NCI-H446 treated with DMSO at 0.1 percent for 48 hours (cell line): Measurements from ENCODE around the gene THBD.

Source experiments
- DNase-seq: peaks from one replicate; lab custom pipeline; 2025; lab: John Stamatoyannopoulos, UW

THBD gene

DNA sequence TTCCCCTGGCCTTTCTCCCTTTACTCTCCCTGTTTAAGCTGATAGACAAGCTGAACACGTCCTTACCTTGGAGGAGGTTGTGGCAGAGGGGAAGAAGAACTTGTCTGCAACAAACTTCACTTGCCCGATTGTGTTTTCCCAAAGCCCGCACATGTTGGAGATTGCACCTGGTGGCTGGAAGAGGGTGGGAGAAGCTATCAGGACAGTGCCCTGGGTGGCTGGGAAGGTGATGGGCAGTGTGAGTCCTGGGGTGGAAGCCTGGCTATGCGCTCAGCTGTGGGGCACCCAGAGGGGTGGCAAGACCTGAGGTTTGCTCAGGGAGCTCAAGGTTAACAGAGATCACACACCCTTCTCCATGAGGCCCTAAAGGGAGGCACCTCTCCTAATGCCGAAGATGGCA lies 39.4 kb downstream of the THBD start:
- DNase-seq: no peak

DNA sequence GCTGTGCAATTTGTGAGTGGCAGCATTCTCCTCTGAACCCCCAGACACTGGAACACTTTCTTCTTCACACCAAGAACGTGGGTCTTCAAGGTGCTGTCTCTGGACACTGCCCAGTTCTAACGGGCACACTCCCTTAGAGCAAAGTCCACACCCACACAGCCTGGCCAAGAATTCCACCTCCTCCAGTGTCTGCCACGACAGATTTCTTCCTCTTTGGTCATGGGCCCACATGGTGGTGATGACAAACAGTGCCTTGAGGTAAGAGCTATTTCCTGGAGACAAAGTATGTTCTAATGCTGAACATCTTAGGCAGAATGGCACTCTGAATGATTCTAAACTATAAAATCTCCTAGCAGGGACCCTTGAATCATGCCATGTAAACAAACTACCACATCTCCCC lies 39.8 kb downstream of the THBD start:
- DNase-seq: no peak

- no peak for DNase-seq
Observed at GRCh38 chr20:23008667-23009066, 40.8 kb downstream of the THBD start.

GRCh38 chr20:23007886-23008655 lies 41.4 kb downstream of the THBD start:
- DNase-seq: no peak

DNA sequence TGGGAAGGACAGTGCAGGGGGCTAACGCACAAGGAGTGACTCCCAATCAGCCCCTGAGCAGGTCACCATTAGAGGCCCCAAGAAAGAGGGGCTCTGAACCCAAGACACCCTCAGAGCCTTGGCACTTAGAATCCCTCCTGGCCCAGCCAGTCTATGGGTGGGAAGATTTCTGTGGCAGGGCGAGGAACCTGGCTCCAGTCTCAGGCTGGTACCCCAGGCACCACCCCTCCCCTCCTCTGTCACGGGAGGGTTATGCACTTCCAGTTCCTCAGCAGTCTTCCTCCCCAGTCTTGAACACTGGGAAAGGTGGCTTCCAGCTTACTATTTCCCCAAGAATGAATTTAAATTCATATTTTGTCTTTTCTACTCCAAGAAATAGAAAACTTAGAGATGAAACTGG lies 42.0 kb downstream of the THBD start:
- DNase-seq: no peak

DNA sequence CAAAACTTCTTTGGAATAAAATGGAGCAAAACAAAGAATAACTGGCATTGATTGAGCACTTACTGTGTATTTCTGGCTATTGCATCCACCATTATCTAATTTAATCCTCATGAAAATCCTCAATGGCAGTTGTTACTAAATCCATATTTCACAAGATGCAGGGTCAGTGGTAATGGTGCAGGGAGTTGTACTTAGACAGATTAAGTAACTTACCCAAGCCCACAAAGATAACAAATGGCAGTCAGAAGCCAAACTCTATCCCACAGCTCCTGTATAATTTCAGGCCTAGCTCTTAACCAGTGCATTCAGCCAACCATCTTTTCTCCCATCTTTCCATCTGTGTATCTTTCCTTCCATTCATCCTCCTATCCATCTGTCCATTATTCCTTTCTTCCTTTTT lies 43.7 kb downstream of the THBD start:
- no peak for DNase-seq

DNA sequence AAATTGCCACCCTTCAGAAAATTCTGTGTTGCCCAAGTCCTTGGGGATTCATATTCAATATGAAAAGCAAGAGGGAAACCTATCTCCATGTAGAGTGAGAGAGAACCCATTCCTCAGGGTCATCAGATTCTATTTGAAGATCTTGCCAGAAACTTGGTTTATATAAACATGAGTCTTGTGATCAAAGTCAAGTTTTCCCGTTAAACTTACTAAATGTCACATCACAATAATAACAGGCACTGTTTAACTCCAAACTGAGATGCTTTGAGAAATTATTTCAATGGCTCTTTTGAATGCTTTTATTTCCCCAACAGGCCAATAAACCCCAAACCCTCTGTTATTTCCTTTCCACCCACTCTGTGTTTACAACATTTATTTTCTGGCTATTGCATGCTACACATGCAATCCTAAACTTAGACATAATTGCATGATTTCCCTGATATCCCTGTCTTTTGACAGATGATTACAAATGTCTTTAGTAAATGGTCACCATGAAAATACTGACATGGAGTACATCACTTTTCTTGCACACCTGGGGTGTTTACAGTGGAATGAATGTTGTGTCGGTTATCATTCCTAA lies 45.5 kb downstream of the THBD start:
- no peak for DNase-seq

- DNase-seq: no peak
Observed at GRCh38 chr20:23003077-23003635, 46.3 kb downstream of the THBD start.

DNA sequence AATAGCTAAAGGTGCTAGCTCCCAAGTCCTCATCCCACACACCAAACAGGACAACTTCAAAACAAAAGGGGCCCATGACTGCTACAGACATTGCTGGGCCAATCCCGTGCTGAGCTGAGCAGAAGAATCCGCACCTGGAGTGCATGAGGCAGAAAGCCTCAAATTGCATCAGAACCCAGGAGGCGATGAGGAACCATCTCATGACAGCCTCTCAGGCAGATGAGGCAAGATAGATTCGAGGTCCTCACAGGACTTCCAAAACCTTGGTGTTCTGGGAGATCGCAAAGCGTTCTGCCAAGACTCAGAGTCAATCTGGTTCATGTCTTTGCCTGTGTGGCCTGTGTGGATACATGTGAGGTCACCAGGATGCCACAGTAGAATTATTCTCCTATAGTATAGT lies 47.2 kb downstream of the THBD start:
- no peak for DNase-seq

GRCh38 chr20:23000232-23000947 lies 49.1 kb downstream of the THBD start:
- no peak for DNase-seq

DNA sequence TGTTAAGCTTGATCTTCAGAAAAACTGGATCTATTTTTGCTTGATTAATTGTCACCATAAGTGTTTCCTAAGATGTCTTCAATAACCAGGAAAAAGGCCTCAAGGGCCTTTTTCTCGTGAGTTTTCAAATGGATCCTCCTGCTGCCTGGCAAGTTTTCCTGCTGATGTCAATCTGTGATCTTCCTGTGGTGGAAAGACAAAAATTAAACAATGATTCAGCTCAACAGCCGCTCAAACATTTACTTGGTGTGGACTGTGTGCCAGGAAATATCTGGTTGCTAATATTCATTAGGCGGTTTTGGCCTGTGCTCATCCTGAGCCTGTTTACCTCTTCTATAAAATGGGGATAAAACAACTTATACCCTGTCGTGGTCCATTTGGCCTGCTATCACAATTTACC lies 49.7 kb downstream of the THBD start:
- DNase-seq: no peak

GRCh38 chr20:22998476-22998875 lies 51.0 kb downstream of the THBD start:
- no peak for DNase-seq

DNA sequence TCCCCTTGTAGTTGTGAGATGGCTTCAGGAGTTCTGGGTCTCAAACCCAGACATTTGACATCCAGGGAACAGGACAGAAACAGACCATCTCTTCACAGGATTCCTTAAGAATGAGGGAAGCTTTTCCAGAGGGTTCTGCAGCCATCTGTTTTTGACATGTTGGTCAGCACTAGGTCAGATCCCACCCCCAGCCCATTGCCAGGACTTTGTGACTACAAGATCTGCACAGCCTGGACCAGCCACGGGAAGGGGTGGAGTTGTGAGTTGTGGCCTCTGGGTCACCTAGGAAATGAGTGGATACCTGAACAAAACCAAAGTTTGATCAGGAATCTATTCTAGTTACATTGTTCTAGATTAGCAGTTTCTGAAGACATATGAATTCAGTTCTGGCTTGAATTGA lies 53.5 kb downstream of the THBD start:
- DNase-seq: no peak
